HCT116 (cell line): ENCODE measurements around the gene DEFB108B. TPM values are rescaled to one million over a fixed set of nuclear protein-coding genes. Genes with fewer than 3 reads are reported as not detected.
"Not testable (repeated sequence)": the region's sequence is repeated elsewhere in the genome, so short reads cannot be mapped to it uniquely, and the experiment has no call there.

ENCODE experiments used
- ATAC-seq: fragments of 200-7000 bp; cut with Tn5 transposase; 2 replicates; pipeline ENCODE4 v1.9.1; 2020; ENCODE audit warnings: mild to moderate bottlenecking, moderate library complexity
- BruUV-seq: library from RNA; stranded (reverse); fragments of 400-500 nt; replicated peaks from 2 replicates; lab custom pipeline; 2021; lab: Mats Ljungman, UMichigan
- CTCF ChIA-PET: fragments of 300-600 bp; sonication (Branson Sonifier 250); formaldehyde crosslinking; loops from one replicate; lab custom pipeline; 2021; ENCODE audit warnings: antibody characterized with exemption; lab: Charles Lee
- POLR2A ChIA-PET: fragments of 300-600, 350-600 bp; sonication (Branson Sonifier 250); formaldehyde crosslinking; loops from one replicate; lab custom pipeline; 2021; ENCODE audit warnings: antibody characterized with exemption; lab: Charles Lee
- RAD21 ChIA-PET, 2 experiments: fragments of 300-600 bp; sonication (Branson Sonifier 250); formaldehyde crosslinking; loops; one replicate each; lab custom pipeline; 2023; ENCODE audit warnings: low total read pairs in 2 of 2; ENCODE audit not compliant: uncharacterized antibody in 2 of 2, unreplicated experiment in 2 of 2, low non-redundant PET in 1 of 2; lab: Charles Lee
- DNase-seq: peaks from one replicate; pipeline ENCODE4 v3.0.0-alpha.2; 2010; ENCODE audit warnings: low read depth, low spot score
- H2AFZ ChIP-seq: fragments of 200-600 bp; shearing (Covaris generic), sonication (generic); 2 replicates; pipeline ENCODE4 v1.6.1; 2017; ENCODE audit warnings: low read depth, mixed run types, mixed read lengths, antibody characterized with exemption, low read length; ENCODE audit not compliant: poor library complexity, severe bottlenecking
- H3K27ac ChIP-seq: 2 replicates; pipeline ENCODE4 v1.5.1; 2012; ENCODE audit warnings: low read depth, low read length
- H3K27me3 ChIP-seq: fragments of 200-600 bp; sonication (generic); 2 replicates; pipeline ENCODE4 v1.6.1; 2016; ENCODE audit warnings: mixed run types, low read length, mixed read lengths; ENCODE audit not compliant: insufficient read depth
- H3K36me3 ChIP-seq, 2 experiments: fragments of 200-500 bp in 1 of 2; fragments of 200-600 bp in 1 of 2; sonication (Bioruptor generic) in 1 of 2; sonication (generic) in 1 of 2; 2 replicates each; pipeline versions ENCODE4 v1.5.1 to v1.6.1; 2014 to 2016; ENCODE audit warnings: low read length in 2 of 2, inconsistent platforms in 1 of 2, mixed read lengths in 1 of 2, mixed run types in 1 of 2; ENCODE audit not compliant: insufficient read depth in 2 of 2, control insufficient read depth in 1 of 2
- H3K4me1 ChIP-seq, 2 experiments: fragments of 200-600 bp in 1 of 2; sonication (generic) in 1 of 2; 2 replicates each; pipeline versions ENCODE4 v1.5.1 to v1.6.1; 2012 to 2017; ENCODE audit warnings: low read length in 2 of 2, inconsistent platforms in 1 of 2, mild to moderate bottlenecking in 1 of 2, mixed read lengths in 1 of 2, mixed run types in 1 of 2, moderate library complexity in 1 of 2; ENCODE audit not compliant: insufficient read depth in 2 of 2, control insufficient read depth in 1 of 2
- H3K4me2 ChIP-seq: fragments of 200-600 bp; sonication (generic); 2 replicates; pipeline ENCODE4 v1.6.1; 2017; ENCODE audit warnings: mixed run types, low read length, mixed read lengths
- H3K4me3 ChIP-seq, 2 experiments: fragments of 200-600 bp in 1 of 2; sonication (generic) in 1 of 2; replicated peaks in 1 of 2; 2 replicates each; pipeline ENCODE4 v1.5.1; 2011 to 2016; ENCODE audit warnings: low read length in 2 of 2, control low read depth in 1 of 2, low read depth in 1 of 2, mild to moderate bottlenecking in 1 of 2, mixed read lengths in 1 of 2, mixed run types in 1 of 2
- H3K79me2 ChIP-seq: fragments of 200-600 bp; sonication (generic); 2 replicates; pipeline ENCODE4 v1.6.1; 2017; ENCODE audit warnings: mild to moderate bottlenecking, mixed run types, low read length, moderate library complexity, mixed read lengths; ENCODE audit not compliant: insufficient read depth
- H3K9ac ChIP-seq: fragments of 200-600 bp; sonication (generic); 2 replicates; pipeline ENCODE4 v1.6.1; 2016; ENCODE audit warnings: low read length, mixed read lengths
- H3K9me2 ChIP-seq: fragments of 200-600 bp; sonication (generic), shearing (Covaris generic); 2 replicates; pipeline ENCODE4 v1.6.1; 2017; ENCODE audit warnings: mixed run types, mild to moderate bottlenecking, moderate library complexity; ENCODE audit not compliant: insufficient read depth
- H3K9me3 ChIP-seq, 2 experiments: fragments of 200-500 bp in 1 of 2; fragments of 200-600 bp in 1 of 2; sonication (Bioruptor generic) in 1 of 2; sonication (generic) in 1 of 2; 2 replicates each; pipeline ENCODE4 v1.6.1; 2014 to 2017; ENCODE audit warnings: low read length in 2 of 2, mixed read lengths in 2 of 2, inconsistent platforms in 1 of 2, low read depth in 1 of 2, mild to moderate bottlenecking in 1 of 2, mixed run types in 1 of 2, moderate library complexity in 1 of 2; ENCODE audit not compliant: control insufficient read depth in 1 of 2, insufficient read depth in 1 of 2
- H4K20me1 ChIP-seq: fragments of 200-600 bp; sonication (generic), shearing (Covaris generic); 2 replicates; pipeline ENCODE4 v1.6.1; 2017; ENCODE audit warnings: mixed run types, mild to moderate bottlenecking, moderate library complexity; ENCODE audit not compliant: insufficient read depth
- RAD21 ChIP-seq: IDR thresholded peaks from 2 replicates; pipeline ENCODE4 v1.6.1; 2012; ENCODE audit warnings: low read depth, mild to moderate bottlenecking
- intact Hi-C: fragments of 100-400 bp; cut with micrococcal nuclease; formaldehyde crosslinking; loops from 2 replicates; pipeline ENCODE4 v1.10.0; 2022
- total RNA-seq: library from RNA; stranded (reverse); gene quantifications from one replicate; pipeline ENCODE4 v1.2.1, GENCODE V29; 2021; ENCODE audit not compliant: unreplicated experiment
- TF ChIP-seq, protein P1 (sequence below), 3 experiments: fragments of 200-600 bp in 1 of 3; sonication (generic) in 1 of 3; IDR thresholded peaks in 2 of 3; conservative IDR thresholded peaks in 1 of 3; 2 replicates each; pipeline ENCODE4 v1.5.1; 2012 to 2017; ENCODE audit warnings: low read depth in 2 of 3, low read length in 2 of 3, antibody characterized with exemption in 1 of 3, borderline replicate concordance in 1 of 3, control low read depth in 1 of 3, mild to moderate bottlenecking in 1 of 3, mixed read lengths in 1 of 3, mixed run types in 1 of 3, moderate library complexity in 1 of 3; ENCODE audit not compliant: insufficient read depth in 1 of 3
- TF ChIP-seq, protein P2 (sequence below): IDR thresholded peaks from 2 replicates; pipeline ENCODE4 v1.6.1; 2012

The DEFB108B gene
- total RNA-seq, 1 experiment from 2014 or later: not detected

DNA sequence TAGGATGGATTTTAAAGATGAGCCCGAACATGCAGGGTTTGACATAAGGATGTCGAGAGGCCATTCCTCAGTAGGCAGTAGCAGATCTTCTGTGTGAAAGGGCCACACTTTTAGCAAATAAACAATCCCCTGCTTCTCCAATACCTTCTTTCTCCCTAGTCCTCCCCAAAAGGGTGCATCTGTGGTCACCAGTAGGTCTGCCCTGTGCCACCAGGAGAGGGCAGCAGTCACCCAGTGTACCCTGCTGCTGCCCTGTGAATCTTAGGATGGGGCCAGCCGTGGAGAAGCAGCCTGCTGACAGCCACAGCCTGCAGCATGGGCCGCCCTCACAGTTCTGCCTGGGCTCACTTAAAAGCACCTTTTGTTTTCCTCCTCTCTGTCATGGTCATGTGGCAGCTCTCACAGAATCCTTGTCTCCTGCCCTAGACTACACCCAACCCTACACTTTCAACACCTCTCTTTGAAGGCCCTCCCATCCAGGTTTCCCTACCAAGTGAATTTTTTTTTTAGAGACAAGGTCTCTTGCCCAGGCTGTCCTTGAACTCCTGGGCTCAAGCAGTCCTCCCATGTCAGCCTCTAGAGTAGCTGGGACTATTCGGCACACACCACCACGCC is 40.3 kb upstream of the DEFB108B start:
- H3K9me2 ChIP-seq, H3K4me3 ChIP-seq, POLR2A ChIA-PET, H3K9me3 ChIP-seq, BruUV-seq, DNase-seq, H2AFZ ChIP-seq: not testable (repeated sequence)
- CTCF ChIA-PET: interaction anchor here (1.0 kb wide), 1 partner anchor 7 kb away, joined by 3 read pairs; no protein-coding TSS in a partner anchor
- TF ChIP-seq, protein P1, sequence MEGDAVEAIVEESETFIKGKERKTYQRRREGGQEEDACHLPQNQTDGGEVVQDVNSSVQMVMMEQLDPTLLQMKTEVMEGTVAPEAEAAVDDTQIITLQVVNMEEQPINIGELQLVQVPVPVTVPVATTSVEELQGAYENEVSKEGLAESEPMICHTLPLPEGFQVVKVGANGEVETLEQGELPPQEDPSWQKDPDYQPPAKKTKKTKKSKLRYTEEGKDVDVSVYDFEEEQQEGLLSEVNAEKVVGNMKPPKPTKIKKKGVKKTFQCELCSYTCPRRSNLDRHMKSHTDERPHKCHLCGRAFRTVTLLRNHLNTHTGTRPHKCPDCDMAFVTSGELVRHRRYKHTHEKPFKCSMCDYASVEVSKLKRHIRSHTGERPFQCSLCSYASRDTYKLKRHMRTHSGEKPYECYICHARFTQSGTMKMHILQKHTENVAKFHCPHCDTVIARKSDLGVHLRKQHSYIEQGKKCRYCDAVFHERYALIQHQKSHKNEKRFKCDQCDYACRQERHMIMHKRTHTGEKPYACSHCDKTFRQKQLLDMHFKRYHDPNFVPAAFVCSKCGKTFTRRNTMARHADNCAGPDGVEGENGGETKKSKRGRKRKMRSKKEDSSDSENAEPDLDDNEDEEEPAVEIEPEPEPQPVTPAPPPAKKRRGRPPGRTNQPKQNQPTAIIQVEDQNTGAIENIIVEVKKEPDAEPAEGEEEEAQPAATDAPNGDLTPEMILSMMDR (IDR thresholded peaks at IDR 0.05 in 2 of 3, conservative IDR thresholded peaks at IDR 0.05 in 1 of 3; ENCODE audit: borderline replicate concordance in 1 of 3, insufficient read depth in 1 of 3, low read depth in 2 of 3, low read length in 2 of 3): peak; percentile 48 to 58 (median 55); a peak in 5 of 6 replicates
- TF ChIP-seq RAD21: peak; percentile 60
- TF ChIP-seq, all 23 proteins: peak for 2; not testable (repeated sequence) for 21
- H4K20me1 ChIP-seq, RAD21 ChIA-PET, H3K27ac ChIP-seq, H3K27me3 ChIP-seq, H3K79me2 ChIP-seq, H3K36me3 ChIP-seq, intact Hi-C loops, ATAC-seq, H3K4me2 ChIP-seq, H3K9ac ChIP-seq: not testable (repeated sequence)
- peaks cover 21 to 42% of the 10 kb centered on the region in 2 experiments for H3K4me1 ChIP-seq

- H3K4me3 ChIP-seq, H2AFZ ChIP-seq, H3K36me3 ChIP-seq, POLR2A ChIA-PET, H3K9me3 ChIP-seq, BruUV-seq, H3K79me2 ChIP-seq, CTCF ChIA-PET, DNase-seq, H3K9me2 ChIP-seq: not testable (repeated sequence)
- H3K4me2 ChIP-seq: peak overlapping the region; percentile 42
- TF ChIP-seq, protein P2, sequence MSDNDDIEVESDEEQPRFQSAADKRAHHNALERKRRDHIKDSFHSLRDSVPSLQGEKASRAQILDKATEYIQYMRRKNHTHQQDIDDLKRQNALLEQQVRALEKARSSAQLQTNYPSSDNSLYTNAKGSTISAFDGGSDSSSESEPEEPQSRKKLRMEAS: peak; percentile 27; the same call in 1 of the 2 replicates
- TF ChIP-seq, all 23 proteins: peak for 1; not testable (repeated sequence) for 22
- H3K27me3 ChIP-seq, ATAC-seq, intact Hi-C loops, H4K20me1 ChIP-seq, RAD21 ChIA-PET, H3K27ac ChIP-seq, H3K9ac ChIP-seq: not testable (repeated sequence)
- H3K4me1 ChIP-seq: peaks cover 10 to 28% of the 10 kb centered on the region in 2 experiments
Measured at GRCh38 chr11:71794386-71795040, 38.5 kb upstream of the DEFB108B start.

- H4K20me1 ChIP-seq, POLR2A ChIA-PET, H2AFZ ChIP-seq, H3K9me2 ChIP-seq, H3K27ac ChIP-seq, RAD21 ChIA-PET, CTCF ChIA-PET, H3K4me2 ChIP-seq, H3K27me3 ChIP-seq, H3K9me3 ChIP-seq, DNase-seq, H3K79me2 ChIP-seq, H3K4me3 ChIP-seq, ATAC-seq, H3K36me3 ChIP-seq, intact Hi-C loops, H3K9ac ChIP-seq, BruUV-seq: not testable (repeated sequence)
- peaks cover 6 to 23% of the 10 kb centered on the region in 2 experiments; a peak in 3 of 4 replicates for H3K4me1 ChIP-seq
Measured at GRCh38 chr11:71795236-71795635, 37.8 kb upstream of the DEFB108B start.
